Esophagus muscularis mucosa (tissue), 4 donors: Measurements from ENCODE around the gene AFAP1L2.

ENCODE experiments used
- CTCF ChIP-seq, 3 experiments: fragments of 200-600 bp in 2 of 3; fragments of 450-650 bp in 1 of 3; sonication (generic) in 2 of 3; IDR thresholded peaks; one replicate each; pipeline ENCODE4 v1.5.1; 2017 to 2019; ENCODE audit warnings: antibody characterized with exemption in 3 of 3, mild to moderate bottlenecking in 2 of 3, moderate library complexity in 1 of 3
- EP300 ChIP-seq: sonication (generic); formaldehyde crosslinking; IDR thresholded peaks from one replicate; pipeline ENCODE4 v1.6.1; 2017; ENCODE audit warnings: antibody characterized with exemption
- POLR2A ChIP-seq: fragments of 450-650 bp; IDR thresholded peaks from one replicate; pipeline ENCODE4 v1.6.1; 2017; ENCODE audit warnings: antibody characterized with exemption, moderate library complexity, mild to moderate bottlenecking, low read depth
- POLR2AphosphoS5 ChIP-seq, 2 donors: sonication (generic); formaldehyde crosslinking; IDR thresholded peaks; one replicate each; pipeline ENCODE4 v1.6.1; 2017; ENCODE audit warnings: antibody characterized with exemption in 2 of 2

GRCh38 chr10:114301177-114301576, 103.1 kb downstream of the AFAP1L2 start:
- no peak for TF ChIP-seq POLR2A
- no peak for TF ChIP-seq CTCF (IDR thresholded peaks at IDR 0.05)
- TF ChIP-seq EP300 = no peak
- TF ChIP-seq POLR2AphosphoS5 (IDR thresholded peaks at IDR 0.05) = no peak
